Activated CD8-positive, alpha-beta memory T cell treated with anti-CD3 and anti-CD28 coated beads for 24 hours (primary cell): Measurements from ENCODE around the gene EZR.

Source experiments
- DNase-seq: peaks from one replicate; pipeline ENCODE4 v3.0.0-alpha.2; 2020

EZR gene

DNA sequence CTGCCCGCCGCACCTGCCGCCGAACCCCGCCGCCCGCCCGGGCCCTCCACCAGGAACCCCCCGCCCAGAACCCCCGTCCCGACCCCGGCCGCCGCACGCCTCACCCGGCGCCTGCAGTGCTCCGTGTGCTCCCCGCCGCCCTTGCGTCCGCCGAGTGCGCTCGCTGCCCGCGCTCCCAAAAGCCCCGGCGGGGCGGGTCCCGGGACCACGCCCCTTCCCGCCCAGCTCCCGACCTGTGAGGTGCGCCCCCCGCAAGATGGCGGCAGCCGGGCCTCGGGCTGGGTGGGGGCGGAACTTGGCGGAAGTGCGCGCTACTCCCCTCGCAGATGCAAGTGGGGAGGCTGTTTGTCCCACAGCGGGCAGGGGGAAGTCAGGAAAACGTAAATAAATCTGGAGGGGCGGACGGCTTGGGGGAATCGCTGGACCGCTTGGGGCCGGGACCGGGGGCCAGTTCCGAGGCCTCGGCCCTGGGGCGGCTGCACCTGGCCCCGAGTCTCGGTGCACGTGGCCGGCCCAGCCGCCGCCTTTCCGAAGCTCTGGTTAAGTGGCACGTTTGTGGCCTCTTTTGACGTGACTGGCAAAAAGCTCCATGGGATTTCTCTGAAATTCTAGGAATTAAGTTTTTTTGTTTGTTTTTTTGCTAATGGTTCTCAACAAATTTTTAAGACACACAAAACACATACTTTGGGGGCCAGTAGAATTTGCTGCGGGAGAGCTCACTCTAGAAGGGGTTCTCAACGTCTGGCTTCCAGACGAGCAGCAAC lies at the start of gene EZR:
Gene EZR, minus strand, starts transcription at position 156 of the 764 bp plus-strand sequence. CDS start 1,275 bp downstream, outside the sequence.
- DNase-seq: peak; percentile 92

DNA sequence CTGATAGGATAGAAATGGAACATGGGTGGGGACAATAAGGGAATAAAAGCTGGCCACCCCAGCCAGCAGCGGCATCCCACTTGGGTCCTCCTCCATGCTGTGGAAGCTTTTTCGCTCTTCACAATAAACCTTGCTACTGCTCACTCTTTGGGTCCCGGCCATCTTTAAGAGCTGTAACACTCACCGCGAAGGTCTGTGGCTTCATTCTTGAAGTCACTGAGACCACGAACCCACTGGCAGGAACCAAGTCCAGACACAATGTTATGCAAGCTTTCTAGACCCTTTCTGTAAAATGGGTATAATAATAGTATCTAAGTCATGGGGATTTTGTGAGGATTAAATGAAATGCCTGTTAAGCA lies 48.9 kb upstream of the EZR start:
- no peak for DNase-seq

DNA sequence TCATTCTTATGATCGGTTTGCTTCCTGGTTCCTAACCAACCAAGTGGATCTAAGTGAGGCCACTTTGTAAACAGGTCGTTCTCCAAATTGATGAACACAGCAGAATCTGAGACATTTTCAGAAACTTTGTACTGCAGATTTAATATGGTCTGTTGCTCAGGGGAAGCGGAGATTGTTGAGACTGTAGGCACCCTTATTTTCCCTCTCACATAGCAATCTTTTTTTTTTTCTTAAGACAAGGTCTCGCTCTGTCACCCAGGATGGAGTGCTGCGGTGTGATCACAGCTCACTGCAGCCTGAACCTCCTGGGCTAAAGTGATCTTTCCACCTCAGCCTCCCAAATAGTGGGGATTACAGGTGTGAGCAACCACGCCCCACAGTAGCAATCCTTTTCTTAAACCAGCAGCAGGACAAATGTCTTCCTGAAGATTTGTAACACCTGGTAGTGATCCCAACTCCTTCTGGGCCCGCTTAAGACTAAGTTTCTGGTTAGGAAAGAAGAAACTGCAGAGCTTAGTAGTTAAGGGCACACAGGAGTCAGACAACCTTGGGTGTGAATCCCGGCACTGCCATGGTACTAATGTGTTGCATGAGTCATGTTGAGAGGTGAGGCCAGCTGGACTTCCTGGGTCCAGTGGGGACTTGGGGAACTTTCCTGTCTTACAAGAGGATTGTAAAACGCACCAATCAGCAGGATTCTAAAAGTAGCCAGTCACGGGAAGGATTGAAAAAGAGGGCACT lies 48.4 kb upstream of the EZR start:
- no peak for DNase-seq

DNA sequence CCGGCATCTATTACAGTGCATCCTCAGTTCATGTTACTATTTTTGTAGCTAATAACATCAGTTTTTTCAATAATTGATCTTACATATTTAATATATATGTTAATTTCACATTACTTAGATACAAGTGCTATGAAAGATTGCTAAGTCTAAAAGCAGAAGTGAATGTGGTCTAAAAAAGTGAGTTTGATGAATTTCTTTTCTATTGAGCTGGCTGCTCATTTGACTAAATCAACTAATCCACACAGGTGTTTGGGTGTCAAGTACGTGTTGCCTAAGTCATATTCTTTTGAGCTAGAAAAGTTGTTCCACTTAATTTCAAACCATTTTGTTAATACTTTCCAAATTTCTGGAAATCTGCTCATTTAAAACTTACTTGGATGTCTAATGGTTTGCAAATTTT lies 46.6 kb upstream of the EZR start:
- DNase-seq: no peak

DNA sequence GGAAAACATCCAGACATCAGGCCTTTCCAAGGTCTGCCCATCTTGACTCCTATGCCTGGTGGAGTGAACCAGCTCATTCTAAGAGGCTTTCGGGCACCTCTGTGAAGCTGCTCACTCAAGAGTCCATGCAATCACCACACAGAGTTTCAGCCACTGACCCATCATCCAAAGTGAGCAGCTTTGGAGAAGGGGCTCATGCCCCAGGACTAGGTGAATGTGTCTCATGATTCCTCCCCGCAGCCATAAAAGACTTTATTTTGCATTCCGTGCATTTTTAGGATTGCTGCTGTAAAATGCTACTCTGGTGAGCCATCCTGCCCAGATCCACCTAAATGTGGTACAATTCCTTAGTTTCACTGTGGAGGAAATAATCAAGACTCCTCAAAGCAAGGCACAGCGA lies 44.5 kb upstream of the EZR start:
- DNase-seq: no peak

DNA sequence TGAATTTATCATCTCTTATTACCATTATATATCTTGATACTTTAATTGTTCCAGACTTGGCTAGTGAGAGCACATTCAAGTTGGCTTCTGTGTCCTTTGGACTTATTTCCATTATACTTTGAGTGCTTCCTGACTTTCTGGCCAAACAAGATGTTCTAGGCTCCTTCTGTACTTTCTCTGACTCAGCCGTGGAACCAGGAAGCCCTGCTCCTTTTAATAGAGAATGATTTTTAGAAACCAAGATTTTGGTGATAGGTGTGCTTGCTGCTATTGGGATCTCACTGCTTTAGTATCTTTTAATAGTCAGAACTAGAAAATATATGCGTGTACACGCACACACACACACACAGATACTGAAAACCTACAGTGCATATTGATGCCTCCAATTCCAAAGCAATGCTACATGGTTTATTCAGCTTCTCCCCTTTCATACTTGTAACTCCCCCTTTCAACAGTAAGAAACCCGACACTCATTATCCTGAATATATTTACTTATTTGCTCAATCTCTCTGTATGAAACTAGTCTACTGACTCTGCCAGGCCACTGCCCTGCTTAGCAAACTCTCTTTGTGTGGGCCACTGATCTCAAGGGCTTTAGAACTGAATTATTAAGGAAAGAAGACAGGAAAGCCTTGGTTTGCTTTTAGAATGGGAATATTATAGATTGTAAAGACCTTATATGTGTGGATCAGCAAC lies 42.7 kb upstream of the EZR start:
- DNase-seq: no peak

DNA sequence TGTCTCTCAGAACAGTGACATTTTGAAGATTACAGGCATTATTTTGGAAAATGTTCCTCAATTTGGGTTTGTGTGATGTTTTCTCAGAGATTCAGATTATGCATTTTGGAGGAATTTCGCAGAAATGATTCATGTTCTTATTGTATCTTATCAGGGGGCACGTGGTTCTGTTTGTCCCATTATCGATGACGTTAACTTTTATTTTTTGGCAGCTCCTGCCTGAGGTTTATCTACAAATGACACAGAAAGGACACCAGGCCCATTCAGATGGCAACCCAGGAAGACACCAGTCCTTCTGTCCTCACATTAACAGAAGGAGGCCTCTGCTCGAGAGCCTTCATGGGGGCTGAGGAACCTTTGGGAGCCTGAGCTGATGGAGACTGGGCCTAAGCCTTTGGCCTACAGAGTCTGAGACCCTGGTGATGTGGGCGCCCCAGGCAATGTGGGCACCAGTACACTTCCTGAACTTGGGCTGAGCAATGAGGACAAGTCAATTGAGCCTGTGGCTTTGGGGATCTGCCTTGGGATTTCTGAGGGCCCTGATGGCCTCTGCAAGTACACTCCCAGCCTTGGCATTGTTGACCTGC lies 41.2 kb upstream of the EZR start:
- no peak for DNase-seq

DNA sequence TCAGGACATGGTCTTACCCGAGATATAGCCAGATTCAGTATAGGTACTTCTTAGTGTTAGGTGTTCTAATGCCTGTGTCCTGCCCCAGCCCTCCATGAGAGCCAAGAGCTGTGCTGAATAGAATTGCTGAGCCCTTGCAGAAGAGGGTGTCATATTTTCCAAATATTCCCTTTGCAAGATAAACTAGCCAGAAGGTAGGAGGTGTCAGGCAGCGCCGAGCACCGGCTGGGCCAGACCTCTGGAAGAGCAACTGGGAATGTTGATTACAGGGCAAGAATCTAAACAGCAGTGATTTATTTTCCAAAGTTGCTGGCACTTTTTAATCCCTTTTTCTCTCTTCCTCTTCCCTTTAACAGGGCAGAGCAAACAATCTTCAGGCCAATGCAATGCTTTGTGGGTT lies 37.1 kb upstream of the EZR start:
- peak; percentile 38 for DNase-seq

DNA sequence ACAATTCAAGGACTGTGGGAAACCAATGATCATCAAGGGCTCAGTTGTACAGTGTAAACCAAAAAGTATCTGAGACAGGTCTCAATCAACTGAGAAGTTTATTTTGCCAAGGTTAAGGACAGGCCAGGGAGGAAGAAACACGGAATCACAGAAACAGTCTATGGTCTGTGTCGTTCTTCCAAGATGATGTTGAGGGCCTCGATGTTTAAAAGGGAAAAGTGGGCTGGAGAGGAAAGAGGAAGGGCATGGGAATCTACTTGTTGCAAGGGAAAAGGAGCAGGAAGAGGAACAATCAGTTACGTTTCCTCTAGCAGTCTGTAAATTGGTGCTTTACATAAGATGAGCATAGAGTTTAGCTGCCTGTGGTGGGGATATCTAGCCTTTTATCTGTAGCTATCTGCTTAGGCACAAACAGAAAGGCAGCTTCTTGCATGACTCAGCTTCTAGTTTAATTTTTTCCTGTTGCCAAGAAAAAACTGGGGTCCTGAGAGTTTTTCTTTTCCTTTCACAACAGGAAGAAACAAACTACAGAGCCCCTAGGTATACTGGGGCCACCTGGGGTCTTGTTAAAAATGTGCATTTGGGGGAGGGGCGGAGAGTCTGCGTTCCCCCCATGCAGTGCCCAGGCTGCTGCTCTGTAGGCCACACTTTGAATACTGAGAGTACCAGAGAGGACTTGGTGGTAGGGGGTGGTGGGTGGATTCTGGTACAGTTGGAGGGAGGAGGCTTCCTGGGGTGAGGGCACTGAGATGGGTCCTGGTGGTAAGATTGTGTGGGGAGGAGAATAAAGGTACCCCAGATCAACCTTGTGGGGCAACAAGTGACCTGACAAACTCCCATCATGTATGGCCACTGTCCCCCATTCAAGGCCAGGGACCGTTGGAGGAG lies 35.3 kb upstream of the EZR start:
- DNase-seq: peak; percentile 64

DNA sequence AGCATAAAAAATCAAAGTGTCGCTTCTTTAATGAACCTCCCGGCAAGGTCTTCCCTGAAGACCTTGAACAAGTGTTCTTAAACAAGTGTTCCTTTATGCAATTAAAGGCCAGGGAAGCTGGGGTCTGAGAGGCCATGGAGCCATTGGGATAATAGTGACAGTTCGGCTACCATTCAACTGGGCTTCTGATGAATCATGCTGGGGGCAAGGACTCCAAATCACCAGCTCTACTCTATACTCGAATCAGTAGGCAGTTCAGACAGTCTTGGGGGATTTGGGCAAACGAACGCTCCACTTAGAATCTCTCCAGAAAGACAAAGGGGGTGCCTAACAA lies 34.7 kb upstream of the EZR start:
- DNase-seq: no peak

DNA sequence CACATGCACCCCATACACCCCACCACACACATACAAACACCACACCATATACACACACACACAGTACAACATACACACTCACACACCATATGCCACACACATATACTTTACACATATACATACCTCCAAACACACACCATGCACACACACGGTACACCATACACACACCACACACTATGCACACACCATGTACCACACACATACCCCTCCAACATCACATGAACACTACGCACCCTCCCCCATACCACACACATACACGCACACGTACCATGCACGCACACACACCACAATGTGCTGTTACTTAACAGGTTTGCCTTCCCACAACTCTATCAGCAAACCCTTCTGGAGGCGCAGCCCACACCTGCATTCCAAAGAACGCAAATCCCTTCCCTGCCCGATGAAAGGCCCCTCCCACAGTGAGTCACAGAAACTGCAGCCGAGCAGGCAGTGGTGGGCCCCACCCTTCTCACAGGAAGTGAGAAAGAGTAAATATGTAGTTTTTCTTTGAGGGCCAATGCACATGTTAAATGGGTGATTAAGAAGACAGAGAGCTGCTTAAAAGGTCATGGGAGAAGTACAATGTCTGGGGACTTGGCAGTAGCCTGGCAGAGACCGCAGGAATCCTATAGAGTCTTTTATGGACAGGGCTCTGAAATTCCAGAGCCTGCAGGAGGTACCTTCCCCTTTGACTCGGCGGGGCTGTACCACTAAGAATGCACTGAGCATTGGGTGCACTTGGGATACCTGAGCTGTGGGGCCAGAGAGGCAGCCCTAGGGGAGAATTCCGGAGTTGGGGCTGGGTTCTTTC lies 34.1 kb upstream of the EZR start:
- DNase-seq: peak; percentile 88

DNA sequence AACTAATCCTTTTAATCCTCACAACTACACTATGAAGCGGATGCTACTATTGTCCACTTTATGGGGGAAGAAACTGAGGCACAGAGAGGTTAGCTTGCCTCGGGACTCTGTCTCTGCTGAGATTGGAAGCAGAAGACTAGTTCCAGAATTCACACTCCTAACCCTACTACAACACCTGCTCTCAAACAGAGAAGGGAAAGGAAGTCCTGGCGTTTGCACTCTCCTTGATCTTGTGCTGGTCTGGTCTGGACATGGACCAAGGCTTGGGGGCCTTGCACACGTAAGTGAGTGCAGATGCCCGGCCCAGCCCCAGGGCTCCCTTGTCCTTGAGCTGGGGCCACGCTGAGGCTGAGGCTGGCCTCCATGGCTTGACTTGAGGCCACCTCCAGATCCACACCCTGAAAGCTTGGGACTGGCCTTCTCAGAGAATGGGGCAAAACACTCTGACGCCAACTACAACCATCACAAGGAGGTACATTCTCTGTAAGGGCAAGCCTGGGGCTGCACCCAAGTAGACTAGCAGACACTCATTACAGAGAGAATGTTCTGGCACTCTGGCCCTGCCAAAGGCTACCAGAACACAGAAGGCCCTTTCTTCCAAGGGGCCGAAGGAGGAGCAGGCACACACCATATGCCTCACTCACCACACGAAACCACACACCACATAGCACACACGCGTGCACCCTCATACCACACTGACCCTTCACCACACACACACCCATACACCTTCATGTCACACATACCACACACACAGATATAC lies 33.3 kb upstream of the EZR start:
- no peak for DNase-seq

DNA sequence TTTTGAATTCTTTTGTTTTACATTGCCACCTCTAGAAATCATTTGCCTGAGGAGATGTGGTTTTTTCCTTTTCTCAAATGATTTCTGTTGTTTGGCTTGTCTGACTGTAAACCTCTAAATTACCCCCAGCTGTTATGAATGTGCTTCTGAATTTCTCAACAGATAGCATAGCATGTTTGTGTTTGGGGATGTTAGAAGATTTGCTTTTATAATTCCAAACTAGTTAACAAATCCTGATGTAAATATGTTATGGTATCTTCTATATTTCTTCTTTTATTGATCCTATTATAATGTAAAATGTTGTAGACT lies 31.6 kb upstream of the EZR start:
- no peak for DNase-seq

DNA sequence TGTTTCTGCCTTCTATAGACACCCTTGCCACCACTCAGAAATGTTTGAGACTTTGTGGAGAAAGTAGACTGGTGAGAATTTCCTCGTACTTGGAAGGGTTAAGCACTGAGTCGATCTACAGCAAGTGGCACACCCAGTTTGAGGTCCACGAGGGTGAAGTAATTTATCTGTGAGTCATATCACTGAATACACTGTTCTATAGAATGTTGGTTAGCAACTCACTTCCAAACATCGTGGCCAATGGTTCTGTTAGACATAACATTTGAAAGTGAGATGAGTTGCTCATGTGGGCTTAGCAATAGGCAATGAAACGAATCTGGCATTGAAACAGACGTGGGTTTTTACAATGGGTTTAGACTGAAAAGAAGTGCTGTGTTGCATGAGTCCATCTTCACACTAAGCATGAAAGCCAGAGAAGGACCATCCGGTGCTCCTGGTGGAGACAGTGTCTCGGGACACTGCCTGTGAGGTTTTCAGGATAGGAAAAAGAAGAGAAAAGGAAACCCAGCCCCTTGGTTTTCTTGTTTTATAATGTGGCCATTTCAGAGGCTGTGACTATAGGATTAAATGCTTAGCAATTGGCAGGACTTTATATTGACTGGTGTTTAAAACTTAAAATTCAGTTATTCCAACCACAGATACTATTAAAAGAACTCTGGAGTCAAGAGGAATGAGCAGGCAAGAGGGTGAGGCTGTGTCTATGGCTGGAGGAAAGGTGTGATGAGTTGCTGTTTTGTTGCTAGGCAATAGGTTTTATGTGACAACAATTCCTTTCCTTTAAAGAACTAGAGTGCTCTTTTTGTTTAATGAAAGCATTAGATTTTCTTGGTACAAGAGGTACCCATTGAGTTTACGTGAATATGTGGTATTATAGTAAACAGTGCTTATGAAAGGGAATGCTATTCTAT lies 31.0 kb upstream of the EZR start:
- DNase-seq: peak; percentile 75

DNA sequence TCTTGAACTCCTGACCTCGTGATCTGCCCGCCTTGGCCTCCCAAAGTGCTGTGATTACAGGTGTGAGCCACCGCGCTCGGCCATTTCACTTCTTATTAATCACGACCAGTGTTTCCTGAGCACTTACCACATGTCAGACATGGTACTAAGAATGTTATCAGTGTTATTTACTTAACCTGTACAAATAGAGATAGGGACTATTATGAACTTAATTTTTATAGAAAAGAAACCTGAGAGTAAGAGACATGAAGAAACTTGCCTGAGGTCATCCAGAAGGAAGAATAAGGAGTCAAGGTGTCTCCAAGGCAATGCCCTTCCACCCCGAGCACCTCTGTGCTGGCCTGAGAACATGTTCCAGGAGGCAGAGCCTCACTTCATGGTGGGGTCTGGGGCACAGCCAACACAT lies 29.3 kb upstream of the EZR start:
- DNase-seq: no peak

DNA sequence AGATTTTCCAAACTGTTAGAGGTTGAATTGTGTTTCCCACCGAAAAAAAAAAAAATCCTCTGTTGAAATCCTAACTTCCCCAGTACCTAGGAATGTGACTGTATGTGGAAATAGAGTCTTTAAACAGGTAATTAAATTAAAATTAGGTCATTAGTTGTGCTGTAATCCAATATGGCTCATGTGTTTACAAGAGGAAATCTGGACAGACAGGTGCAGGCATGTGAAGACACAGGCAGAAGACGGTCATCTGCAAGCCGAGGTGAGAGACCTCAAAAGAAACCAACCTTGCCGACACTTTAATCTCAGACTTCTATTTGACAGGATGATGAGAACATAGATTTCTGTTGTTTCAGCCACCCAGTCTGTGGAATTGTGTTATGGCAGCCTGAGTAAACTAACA lies 28.6 kb upstream of the EZR start:
- DNase-seq: no peak

DNA sequence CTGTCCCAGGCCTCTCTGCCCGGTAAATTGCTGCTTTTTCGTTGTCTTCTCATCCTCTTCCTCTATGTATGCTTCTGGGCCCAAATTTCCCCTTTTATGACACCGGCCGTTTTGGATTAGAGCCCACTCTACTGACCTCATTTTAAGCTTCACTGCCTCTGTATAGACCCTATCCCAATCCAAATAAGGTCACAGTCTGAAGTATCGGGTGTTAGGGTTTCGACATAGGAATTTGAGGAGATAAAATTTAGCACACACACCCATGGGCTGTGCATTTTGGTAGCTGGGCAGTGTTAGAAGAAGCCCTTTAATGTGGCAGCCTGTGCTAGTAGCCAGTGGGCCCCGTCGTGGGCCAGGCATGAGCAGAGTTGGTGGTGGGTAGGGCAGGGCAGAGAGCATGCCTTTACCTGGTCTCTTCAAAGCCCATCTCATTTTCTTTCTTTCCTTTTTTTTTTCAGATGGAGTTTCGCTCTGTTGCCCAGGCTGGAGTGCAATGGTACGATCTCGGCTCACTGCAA lies 27.9 kb upstream of the EZR start:
- no peak for DNase-seq

DNA sequence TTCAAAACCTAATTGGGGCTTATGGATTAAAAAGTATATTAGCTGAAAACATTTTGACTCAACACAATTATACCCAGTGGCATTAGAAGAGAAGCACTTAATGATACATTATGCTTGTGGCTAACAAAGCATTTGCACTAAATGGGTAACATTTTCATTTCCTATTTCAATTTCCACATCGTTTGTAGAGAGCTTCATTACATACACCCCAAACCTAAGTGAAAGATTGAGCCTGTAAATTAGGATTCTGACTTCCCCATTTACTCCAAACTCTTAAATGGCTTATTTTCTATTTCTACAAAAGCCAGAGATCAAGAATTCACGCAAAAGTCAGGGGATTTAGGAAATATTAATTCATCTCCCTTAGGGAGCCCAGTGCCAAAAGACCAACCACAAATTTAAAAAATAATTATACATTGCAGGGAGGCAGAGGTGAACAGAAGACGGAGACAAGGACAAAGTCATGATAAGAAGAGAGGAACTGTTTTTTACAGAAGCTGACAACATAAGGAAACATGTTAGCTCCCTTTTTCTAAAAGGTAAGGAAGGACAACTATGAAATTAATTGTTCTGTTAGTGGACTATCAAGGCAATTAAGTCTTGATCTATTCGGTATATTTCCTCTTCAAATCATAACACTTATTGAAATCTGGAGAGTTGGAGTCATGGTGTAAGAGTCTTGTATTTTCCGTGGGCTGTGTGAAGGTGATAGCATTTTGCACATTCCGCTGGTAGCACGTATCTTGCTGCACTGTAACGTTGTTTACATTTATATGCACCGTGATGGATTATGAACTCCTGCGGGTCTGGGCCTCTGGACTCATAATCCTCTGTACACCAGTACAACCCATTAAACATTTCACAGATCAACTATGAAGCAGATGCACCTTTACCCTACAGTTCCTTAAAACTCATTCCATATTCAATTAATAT lies 24.8 kb upstream of the EZR start:
- DNase-seq: no peak

DNA sequence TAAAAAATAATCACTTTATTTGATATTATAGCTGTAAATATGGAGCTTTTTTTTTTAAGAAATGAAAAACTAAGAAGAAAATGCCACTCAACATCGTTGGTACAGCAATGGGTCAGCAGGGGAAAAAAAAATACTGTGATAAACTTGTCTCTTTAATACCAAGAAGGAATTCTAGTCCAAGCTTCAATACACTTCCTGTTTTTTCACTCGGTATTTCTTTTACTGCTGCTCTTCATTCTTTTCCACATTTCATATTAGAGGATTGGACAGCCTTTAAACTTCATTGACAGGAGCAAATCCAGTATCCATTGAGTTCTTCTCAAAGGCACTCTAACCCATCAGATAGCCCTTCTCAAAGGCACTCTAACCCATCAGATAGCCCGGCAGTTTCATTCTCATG lies 22.2 kb upstream of the EZR start:
- no peak for DNase-seq
